Right cardiac atrium (tissue), 5 donors: Measurements from ENCODE around the gene WFDC5. TPM values are rescaled to one million over a fixed set of nuclear protein-coding genes. Genes with fewer than 3 reads are reported as not detected.

Source experiments
- ATAC-seq, 2 donors: fragments of 200-7000 bp; cut with Tn5 transposase; one replicate each; pipeline versions ENCODE4 v1.8.0 to v1.9.1; 2020; ENCODE audit warnings: moderate library complexity in 2 of 2, mild to moderate bottlenecking in 1 of 2
- DNase-seq, 3 donors: peaks; one replicate each; pipeline ENCODE4 v3.0.0-alpha.2; 2020
- H3K27ac ChIP-seq: one replicate; pipeline ENCODE4 v1.5.1; 2013; ENCODE audit warnings: mild to moderate bottlenecking, low read length, control low read depth, moderate library complexity
- H3K27me3 ChIP-seq: one replicate; pipeline ENCODE4 v1.6.1; 2013; ENCODE audit not compliant: control insufficient read depth, insufficient read depth
- H3K4me1 ChIP-seq: one replicate; pipeline ENCODE4 v1.6.1; 2013; ENCODE audit warnings: low read length; ENCODE audit not compliant: control insufficient read depth, insufficient read depth
- H3K4me3 ChIP-seq: one replicate; pipeline ENCODE4 v1.5.1; 2013; ENCODE audit warnings: low read length, control low read depth
- H3K9me3 ChIP-seq: one replicate; pipeline ENCODE4 v1.6.1; 2013; ENCODE audit warnings: low read length; ENCODE audit not compliant: control insufficient read depth
- WGBS: extraction: QIAGEN DNeasy Blood & Tissue Kit; methylation state at CpG from one replicate; pipeline ENCODE4 v1.1.7; 2013; 5-methylcytosine and 5-hydroxymethylcytosine counted together
- intact Hi-C, 4 donors: fragments of 100-400 bp; cut with DNase I; formaldehyde crosslinking; loops; one replicate each; pipeline versions ENCODE4 v1.11.0 to v1.14.0; 2022 to 2023
- polyA plus RNA-seq: library from polyadenylated mRNA; stranded (reverse); fragments of 200-250 nt; gene quantifications from one replicate; pipeline ENCODE4 v1.2.3, GENCODE V29; 2013
- total RNA-seq, 4 donors: library from RNA; stranded (reverse); fragmentation: NEBNext Ultra II Directional; extraction: Animal tissue kit (Norgen Biotek cat#: 25700); gene quantifications; one replicate each; pipeline ENCODE4 v1.2.1, GENCODE V29; 2021
- donor health status: healthy with polysubstance abuse.
- donor health status: DM: no; HTN: yes; CAD: no.
- donor health status: DM: no; HTN: no; CAD: no.
- donor health status: DM: no; HTN: yes; CAD: no; lungs with severe emphysema.
- donor health status: DM: yes; HTN: yes; CAD: no.

WFDC5 gene
- total and polyA plus RNA-seq, 5 donors, result not detected

- Histone ChIP-seq H3K4me3 (no peak overlapping the region), H3K4me1 (no peaks in the 10 kb centered on the region), H3K27ac (no peak overlapping the region), H3K27me3 (no peaks in the 10 kb centered on the region), H3K9me3 (no peaks in the 10 kb centered on the region)
- no peak for ATAC-seq
- DNase-seq, result no peak
- intact Hi-C loops, result no loop called here
- 90% methylated on average over 3 of the region's 3 CpGs for WGBS
These were observed 1.1 kb downstream of the WFDC5 start for GRCh38 chr20:45113865-45114264.

- no peaks in the 10 kb centered on the region for H3K27me3 ChIP-seq
- DNase-seq (no peak), ATAC-seq (no peak)
- intact Hi-C loops, result no loop called here
- no peaks in the 10 kb centered on the region for H3K9me3 ChIP-seq
- no peak overlapping the region for H3K4me3 ChIP-seq
- no peak overlapping the region for H3K27ac ChIP-seq
- H3K4me1 ChIP-seq, result no peaks in the 10 kb centered on the region
These were observed 2.2 kb downstream of the WFDC5 start for GRCh38 chr20:45112754-45113153.

GRCh38 chr20:45111799-45112471 is 3.0 kb downstream of the WFDC5 start:
- Histone ChIP-seq H3K27me3 (no peaks in the 10 kb centered on the region), H3K4me3 (no peak overlapping the region), H3K27ac (no peak overlapping the region), H3K9me3 (no peaks in the 10 kb centered on the region), H3K4me1 (no peaks in the 10 kb centered on the region)
- intact Hi-C loops, result no loop called here
- 47% methylated on average over 17 of the region's 17 CpGs for WGBS
- DNase-seq, result no peak
- ATAC-seq, result peak in 1 of 2 donors; percentile 11

- DNase-seq (no peak), ATAC-seq (no peak)
- 73% methylated on average over 11 of the region's 11 CpGs for WGBS
- Histone ChIP-seq H3K4me3 (no peak overlapping the region), H3K4me1 (no peaks in the 10 kb centered on the region), H3K9me3 (no peaks in the 10 kb centered on the region), H3K27me3 (no peaks in the 10 kb centered on the region), H3K27ac (no peak overlapping the region)
- intact Hi-C loops, result no loop called here
These were observed 3.7 kb downstream of the WFDC5 start for GRCh38 chr20:45111285-45111684.

- Histone ChIP-seq H3K27me3 (no peaks in the 10 kb centered on the region), H3K4me1 (no peaks in the 10 kb centered on the region), H3K27ac (no peak overlapping the region), H3K4me3 (no peak overlapping the region), H3K9me3 (no peaks in the 10 kb centered on the region)
- WGBS, result 88% methylated on average over 11 of the region's 11 CpGs
- ATAC-seq, result no peak
- intact Hi-C loops, result no loop called here
- DNase-seq, result no peak
These were observed 4.7 kb downstream of the WFDC5 start for GRCh38 chr20:45110301-45110700.

- no peak overlapping the region for H3K4me3 ChIP-seq
- 59% methylated on average over 8 of the region's 8 CpGs for WGBS
- no peaks in the 10 kb centered on the region for H3K27me3 ChIP-seq
- ATAC-seq, result no peak
- no peaks in the 10 kb centered on the region for H3K9me3 ChIP-seq
- intact Hi-C loops, result no loop called here
- DNase-seq, result no peak
- H3K4me1 ChIP-seq, result no peaks in the 10 kb centered on the region
- H3K27ac ChIP-seq, result no peak overlapping the region
These were observed 5.3 kb downstream of the WFDC5 start for GRCh38 chr20:45109634-45110033.

GRCh38 chr20:45105317-45105716 is 9.7 kb downstream of the WFDC5 start:
- no peaks in the 10 kb centered on the region for H3K27me3 ChIP-seq

GRCh38 chr20:45104786-45105185 is 10.2 kb downstream of the WFDC5 start:
- no peaks in the 10 kb centered on the region for H3K27me3 ChIP-seq
- ATAC-seq (no peak), DNase-seq (no peak)
- no peaks in the 10 kb centered on the region for H3K9me3 ChIP-seq
- intact Hi-C loops, result no loop called here
- H3K27ac ChIP-seq, result no peak overlapping the region
- H3K4me3 ChIP-seq, result no peak overlapping the region
- 66% methylated on average over 5 of the region's 5 CpGs for WGBS
- no peaks in the 10 kb centered on the region for H3K4me1 ChIP-seq

More at GRCh38 chr20:45105317-45105716, 9.7 kb downstream of the WFDC5 start:
- no peaks in the 10 kb centered on the region for H3K9me3 ChIP-seq
- ATAC-seq (no peak), DNase-seq (no peak)
- WGBS, result 89% methylated on average over 2 of the region's 2 CpGs
- no peak overlapping the region for H3K27ac ChIP-seq
- H3K4me1 ChIP-seq, result no peaks in the 10 kb centered on the region
- H3K4me3 ChIP-seq, result no peak overlapping the region
- intact Hi-C loops, result no loop called here

GRCh38 chr20:45103072-45103471 is 11.9 kb downstream of the WFDC5 start:
- no peak overlapping the region for H3K4me3 ChIP-seq
- H3K27me3 ChIP-seq, result no peaks in the 10 kb centered on the region
- H3K4me1 ChIP-seq, result no peaks in the 10 kb centered on the region
- intact Hi-C loops, result no loop called here
- H3K9me3 ChIP-seq, result no peaks in the 10 kb centered on the region
- no peak overlapping the region for H3K27ac ChIP-seq
- ATAC-seq, result no peak
- no peak for DNase-seq
- WGBS, result 67% methylated on average over 2 of the region's 2 CpGs

- ATAC-seq (no peak), DNase-seq (no peak)
- intact Hi-C loops, result no loop called here
- no peaks in the 10 kb centered on the region for H3K27me3 ChIP-seq
- H3K9me3 ChIP-seq, result no peaks in the 10 kb centered on the region
- no peak overlapping the region for H3K27ac ChIP-seq
- H3K4me1 ChIP-seq, result no peaks in the 10 kb centered on the region
- 66% methylated on average over 6 of the region's 6 CpGs for WGBS
- no peak overlapping the region for H3K4me3 ChIP-seq
These were observed 13.6 kb downstream of the WFDC5 start for GRCh38 chr20:45101333-45101850.

GRCh38 chr20:45100563-45101245 is 14.3 kb downstream of the WFDC5 start, which contains the start of gene KCNS1:
TSS of gene KCNS1 (minus strand) at chr20:45101127. CDS start at chr20:45099236, 1,891 bp downstream.
- DNase-seq (peak in 2 of 3 donors; percentile 49 to 59), ATAC-seq (peak in 1 of 2 donors; percentile 17)
- 6% methylated on average over 38 of the region's 38 CpGs for WGBS
- Histone ChIP-seq H3K4me1 (no peaks in the 10 kb centered on the region), H3K27me3 (no peaks in the 10 kb centered on the region), H3K27ac (no peak within 1 kb of the TSS), H3K4me3 (no peak within 1 kb of the TSS), H3K9me3 (no peaks in the 10 kb centered on the region)
- intact Hi-C loops, result no loop called here
